Measurements from ENCODE around the gene SLC6A1.
A peak's percentile ranks its signal among the peaks of the same experiment; 100 is the strongest.

GRCh38 chr3:10983219-10983916, 9.2 kb upstream of the SLC6A1 start:
- TF ChIP-seq CTCF (IDR thresholded peaks at IDR 0.05; ENCODE audit: low read length) (peak; percentile 69), EZH2 (optimal IDR thresholded peaks at IDR 0.05; ENCODE audit: low read depth, low read length) (no peak)
